B cell (primary cell): ENCODE data around the gene OR1L6.

Source experiments
- EZH2 ChIP-seq: IDR thresholded peaks from 2 replicates; pipeline ENCODE4 v1.6.1; 2012; ENCODE audit warnings: borderline replicate concordance, low read depth, mild to moderate bottlenecking, moderate library complexity, low read length; ENCODE audit not compliant: insufficient read depth, poor library complexity, severe bottlenecking
- TF ChIP-seq, protein P1 (sequence below): fragments of 200-600 bp; IDR thresholded peaks from one replicate; pipeline ENCODE4 v1.8.0; 2022; ENCODE audit warnings: antibody characterized with exemption, mild to moderate bottlenecking

- TF ChIP-seq, protein P1, sequence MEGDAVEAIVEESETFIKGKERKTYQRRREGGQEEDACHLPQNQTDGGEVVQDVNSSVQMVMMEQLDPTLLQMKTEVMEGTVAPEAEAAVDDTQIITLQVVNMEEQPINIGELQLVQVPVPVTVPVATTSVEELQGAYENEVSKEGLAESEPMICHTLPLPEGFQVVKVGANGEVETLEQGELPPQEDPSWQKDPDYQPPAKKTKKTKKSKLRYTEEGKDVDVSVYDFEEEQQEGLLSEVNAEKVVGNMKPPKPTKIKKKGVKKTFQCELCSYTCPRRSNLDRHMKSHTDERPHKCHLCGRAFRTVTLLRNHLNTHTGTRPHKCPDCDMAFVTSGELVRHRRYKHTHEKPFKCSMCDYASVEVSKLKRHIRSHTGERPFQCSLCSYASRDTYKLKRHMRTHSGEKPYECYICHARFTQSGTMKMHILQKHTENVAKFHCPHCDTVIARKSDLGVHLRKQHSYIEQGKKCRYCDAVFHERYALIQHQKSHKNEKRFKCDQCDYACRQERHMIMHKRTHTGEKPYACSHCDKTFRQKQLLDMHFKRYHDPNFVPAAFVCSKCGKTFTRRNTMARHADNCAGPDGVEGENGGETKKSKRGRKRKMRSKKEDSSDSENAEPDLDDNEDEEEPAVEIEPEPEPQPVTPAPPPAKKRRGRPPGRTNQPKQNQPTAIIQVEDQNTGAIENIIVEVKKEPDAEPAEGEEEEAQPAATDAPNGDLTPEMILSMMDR: no peak
- no peak for TF ChIP-seq EZH2
These were observed 50.0 kb downstream of the OR1L6 start for GRCh38 chr9:122791872-122792669.
